Measurements from ENCODE around the gene CSRNP3.

The CSRNP3 gene

GRCh38 chr2:165601065-165601830 lies 131.8 kb downstream of the CSRNP3 start:
- DNase-seq (ENCODE audit: insufficient read length, low spot score) (no peak), FAIRE-seq (no peak)
- TF ChIP-seq POLR2A (IDR thresholded peaks at IDR 0.05; ENCODE audit: low read depth, low read length): no peak

GRCh38 chr2:165601928-165602521 lies 132.5 kb downstream of the CSRNP3 start:
- DNase-seq (ENCODE audit: insufficient read length, low spot score) (no peak), FAIRE-seq (no peak)
- TF ChIP-seq POLR2A (IDR thresholded peaks at IDR 0.05; ENCODE audit: low read depth, low read length): no peak

GRCh38 chr2:165609672-165610071 lies 140.2 kb downstream of the CSRNP3 start:
- no peak for DNase-seq (ENCODE audit: insufficient read length, low spot score)
- TF ChIP-seq POLR2A (IDR thresholded peaks at IDR 0.05; ENCODE audit: low read depth, low read length): no peak
- FAIRE-seq: no peak

GRCh38 chr2:165610591-165611029 lies 141.1 kb downstream of the CSRNP3 start:
- TF ChIP-seq POLR2A (IDR thresholded peaks at IDR 0.05; ENCODE audit: low read depth, low read length): no peak
- FAIRE-seq: no peak
- no peak for DNase-seq (ENCODE audit: insufficient read length, low spot score)

- DNase-seq (ENCODE audit: insufficient read length, low spot score): no peak
- no peak for TF ChIP-seq POLR2A (IDR thresholded peaks at IDR 0.05; ENCODE audit: low read depth, low read length)
- FAIRE-seq: no peak
These were observed 148.4 kb downstream of the CSRNP3 start for GRCh38 chr2:165617741-165618481.

DNA sequence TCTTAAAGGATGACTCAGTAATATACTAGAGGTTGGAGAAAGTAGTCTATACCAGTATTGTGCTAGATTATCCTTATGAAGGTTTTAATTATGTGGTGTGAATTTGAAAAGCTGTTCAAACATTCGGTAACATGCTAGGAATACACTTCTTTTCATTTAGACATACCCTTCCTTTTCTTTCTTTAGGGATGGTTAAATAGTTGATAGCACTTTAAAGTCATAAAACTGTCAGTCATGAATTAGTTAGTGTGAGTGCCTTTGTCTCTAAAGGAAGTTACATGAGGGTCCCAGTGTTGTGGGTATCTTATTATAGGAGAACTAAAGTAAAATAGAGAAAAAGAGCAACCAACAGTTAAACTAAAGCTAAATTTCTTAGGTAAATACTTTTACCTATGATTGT lies 149.3 kb downstream of the CSRNP3 start:
- no peak for TF ChIP-seq POLR2A (IDR thresholded peaks at IDR 0.05; ENCODE audit: low read depth, low read length)
- no peak for DNase-seq (ENCODE audit: insufficient read length, low spot score)

GRCh38 chr2:165621086-165621560 lies 151.6 kb downstream of the CSRNP3 start:
- no peak for FAIRE-seq

More for the DNA sequence above, 149.3 kb downstream of the CSRNP3 start:
- no peak for FAIRE-seq

GRCh38 chr2:165623161-165623560 lies 153.7 kb downstream of the CSRNP3 start:
- FAIRE-seq: no peak
- DNase-seq (ENCODE audit: insufficient read length, low spot score): no peak
- no peak for TF ChIP-seq POLR2A (IDR thresholded peaks at IDR 0.05; ENCODE audit: low read depth, low read length)

More at GRCh38 chr2:165621086-165621560, 151.6 kb downstream of the CSRNP3 start:
- no peak for TF ChIP-seq POLR2A (IDR thresholded peaks at IDR 0.05; ENCODE audit: low read depth, low read length)
- DNase-seq (ENCODE audit: insufficient read length, low spot score): no peak

- FAIRE-seq (no peak), DNase-seq (ENCODE audit: insufficient read length, low spot score) (no peak)
- no peak for TF ChIP-seq POLR2A (IDR thresholded peaks at IDR 0.05; ENCODE audit: low read depth, low read length)
These were observed 154.4 kb downstream of the CSRNP3 start for GRCh38 chr2:165623783-165624469.

DNA sequence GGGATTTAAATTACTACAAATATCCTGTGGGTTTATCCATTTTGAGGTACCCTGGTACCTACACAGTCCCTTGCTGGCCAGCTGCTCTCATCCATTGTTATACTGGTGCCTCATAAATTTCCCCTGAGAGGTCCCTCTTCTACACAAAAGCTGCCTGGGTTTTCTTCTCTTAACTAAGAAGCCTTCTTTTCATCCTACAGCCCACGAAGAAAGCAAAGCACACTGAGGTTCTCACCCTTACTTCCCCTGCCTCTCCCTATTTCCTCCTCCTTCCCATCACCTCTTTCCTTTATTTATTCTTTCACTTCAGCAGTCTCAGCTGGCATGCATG lies 154.9 kb downstream of the CSRNP3 start:
- TF ChIP-seq POLR2A (IDR thresholded peaks at IDR 0.05; ENCODE audit: low read depth, low read length): no peak
- FAIRE-seq: no peak
- no peak for DNase-seq (ENCODE audit: insufficient read length, low spot score)

- TF ChIP-seq POLR2A (IDR thresholded peaks at IDR 0.05; ENCODE audit: low read depth, low read length): no peak
- FAIRE-seq (peak; percentile 81), DNase-seq (ENCODE audit: insufficient read length, low spot score) (peak; percentile 15)
These were observed 158.0 kb downstream of the CSRNP3 start for GRCh38 chr2:165627470-165627869.

GRCh38 chr2:165629776-165630175 lies 160.3 kb downstream of the CSRNP3 start:
- no peak for TF ChIP-seq POLR2A (IDR thresholded peaks at IDR 0.05; ENCODE audit: low read depth, low read length)
- no peak for DNase-seq (ENCODE audit: insufficient read length, low spot score)
- FAIRE-seq: no peak

- DNase-seq (ENCODE audit: insufficient read length, low spot score) (no peak), FAIRE-seq (no peak)
- no peak for TF ChIP-seq POLR2A (IDR thresholded peaks at IDR 0.05; ENCODE audit: low read depth, low read length)
These were observed 160.7 kb downstream of the CSRNP3 start for GRCh38 chr2:165630236-165630635.

GRCh38 chr2:165631089-165631488 lies 161.6 kb downstream of the CSRNP3 start:
- no peak for FAIRE-seq
- TF ChIP-seq POLR2A (IDR thresholded peaks at IDR 0.05; ENCODE audit: low read depth, low read length): no peak

More at GRCh38 chr2:165631089-165631488, 161.6 kb downstream of the CSRNP3 start:
- no peak for DNase-seq (ENCODE audit: insufficient read length, low spot score)

All from H54 (cell line).